Astrocyte of the spinal cord (primary cell): ENCODE measurements around the gene SLC37A3.
"Not testable (repeated sequence)": the region's sequence is repeated elsewhere in the genome, so short reads cannot be mapped to it uniquely, and the experiment has no call there.

Experiments
- DNase-seq: peaks from one replicate; pipeline ENCODE4 v3.0.0; 2011; ENCODE audit warnings: low read depth, low spot score
- H3K4me3 ChIP-seq: 2 replicates; pipeline ENCODE4 v1.5.1; 2011; ENCODE audit warnings: low read depth, mild to moderate bottlenecking, low read length, moderate library complexity
- in situ Hi-C: cut with HindIII; loops from 2 replicates; pipeline ENCODE4 v1.10.0; 2017; ENCODE audit warnings: low sequenced_read_pairs
- TF ChIP-seq, protein P1 (sequence below): IDR thresholded peaks from 2 replicates; pipeline ENCODE4 v1.5.1; 2012; ENCODE audit warnings: low read depth, mild to moderate bottlenecking, low read length, inconsistent platforms

SLC37A3 gene

DNA sequence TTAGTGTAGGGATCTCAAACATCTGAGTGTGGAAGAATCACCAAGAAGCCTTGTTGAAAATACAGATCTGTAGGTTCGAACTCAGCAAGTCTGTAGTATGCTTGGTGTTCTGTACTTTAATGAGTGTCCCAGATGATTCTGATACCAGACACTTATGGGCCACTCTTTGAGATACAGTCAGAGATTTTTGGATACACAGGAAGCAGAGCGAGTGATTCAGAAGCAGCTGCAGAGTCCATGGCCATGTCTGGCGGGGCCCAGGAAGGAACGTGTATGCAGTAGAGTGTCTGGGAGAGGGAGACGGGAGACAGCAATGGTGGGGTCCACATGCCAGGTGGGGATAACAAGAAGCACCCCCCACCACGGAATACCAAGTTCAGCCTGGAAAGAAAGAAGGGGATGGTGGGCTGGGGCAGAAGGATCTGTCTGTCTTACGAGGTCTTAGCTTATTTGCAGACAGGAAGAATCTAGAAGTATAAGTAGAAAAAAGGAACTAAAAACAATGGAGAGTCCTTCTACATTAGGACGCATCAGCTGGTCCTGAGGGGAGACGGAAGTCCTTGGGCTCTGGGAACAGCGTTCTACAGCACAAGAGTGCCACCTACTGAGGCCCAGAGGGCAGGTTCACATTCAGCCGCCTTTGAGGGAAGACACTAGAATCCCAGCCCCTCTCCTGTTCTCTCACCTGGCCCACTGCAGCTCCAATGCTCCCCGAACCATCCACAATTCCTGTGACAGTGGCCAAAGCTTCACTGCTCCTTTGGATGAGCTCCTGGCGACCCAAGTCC, 55.4 kb downstream of the SLC37A3 start:
- in situ Hi-C loops: no loop called here
- no peak overlapping the region for H3K4me3 ChIP-seq
- DNase-seq: no peak
- TF ChIP-seq, protein P1, sequence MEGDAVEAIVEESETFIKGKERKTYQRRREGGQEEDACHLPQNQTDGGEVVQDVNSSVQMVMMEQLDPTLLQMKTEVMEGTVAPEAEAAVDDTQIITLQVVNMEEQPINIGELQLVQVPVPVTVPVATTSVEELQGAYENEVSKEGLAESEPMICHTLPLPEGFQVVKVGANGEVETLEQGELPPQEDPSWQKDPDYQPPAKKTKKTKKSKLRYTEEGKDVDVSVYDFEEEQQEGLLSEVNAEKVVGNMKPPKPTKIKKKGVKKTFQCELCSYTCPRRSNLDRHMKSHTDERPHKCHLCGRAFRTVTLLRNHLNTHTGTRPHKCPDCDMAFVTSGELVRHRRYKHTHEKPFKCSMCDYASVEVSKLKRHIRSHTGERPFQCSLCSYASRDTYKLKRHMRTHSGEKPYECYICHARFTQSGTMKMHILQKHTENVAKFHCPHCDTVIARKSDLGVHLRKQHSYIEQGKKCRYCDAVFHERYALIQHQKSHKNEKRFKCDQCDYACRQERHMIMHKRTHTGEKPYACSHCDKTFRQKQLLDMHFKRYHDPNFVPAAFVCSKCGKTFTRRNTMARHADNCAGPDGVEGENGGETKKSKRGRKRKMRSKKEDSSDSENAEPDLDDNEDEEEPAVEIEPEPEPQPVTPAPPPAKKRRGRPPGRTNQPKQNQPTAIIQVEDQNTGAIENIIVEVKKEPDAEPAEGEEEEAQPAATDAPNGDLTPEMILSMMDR: peak; percentile 42

DNA sequence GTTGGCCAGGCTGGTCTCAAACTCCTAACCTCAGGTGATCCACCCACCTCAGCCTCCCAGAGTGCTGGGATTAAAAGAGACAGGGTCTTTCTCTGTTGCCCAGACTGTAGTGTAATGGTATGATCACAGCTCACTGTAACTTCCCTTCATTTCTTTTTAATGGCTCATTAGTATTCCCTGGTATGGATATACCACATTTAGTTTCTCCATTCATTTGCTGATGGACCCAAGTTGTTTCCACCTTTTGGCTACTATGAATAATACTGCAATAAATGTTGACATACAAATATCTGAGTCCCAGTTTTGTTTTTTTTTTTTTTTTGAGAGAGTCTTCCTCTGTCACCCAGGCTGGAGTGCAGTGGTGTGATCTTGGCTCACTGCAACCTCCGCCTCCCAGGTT, 59.4 kb downstream of the SLC37A3 start:
- in situ Hi-C loops, H3K4me3 ChIP-seq, DNase-seq: not testable (repeated sequence)

DNA sequence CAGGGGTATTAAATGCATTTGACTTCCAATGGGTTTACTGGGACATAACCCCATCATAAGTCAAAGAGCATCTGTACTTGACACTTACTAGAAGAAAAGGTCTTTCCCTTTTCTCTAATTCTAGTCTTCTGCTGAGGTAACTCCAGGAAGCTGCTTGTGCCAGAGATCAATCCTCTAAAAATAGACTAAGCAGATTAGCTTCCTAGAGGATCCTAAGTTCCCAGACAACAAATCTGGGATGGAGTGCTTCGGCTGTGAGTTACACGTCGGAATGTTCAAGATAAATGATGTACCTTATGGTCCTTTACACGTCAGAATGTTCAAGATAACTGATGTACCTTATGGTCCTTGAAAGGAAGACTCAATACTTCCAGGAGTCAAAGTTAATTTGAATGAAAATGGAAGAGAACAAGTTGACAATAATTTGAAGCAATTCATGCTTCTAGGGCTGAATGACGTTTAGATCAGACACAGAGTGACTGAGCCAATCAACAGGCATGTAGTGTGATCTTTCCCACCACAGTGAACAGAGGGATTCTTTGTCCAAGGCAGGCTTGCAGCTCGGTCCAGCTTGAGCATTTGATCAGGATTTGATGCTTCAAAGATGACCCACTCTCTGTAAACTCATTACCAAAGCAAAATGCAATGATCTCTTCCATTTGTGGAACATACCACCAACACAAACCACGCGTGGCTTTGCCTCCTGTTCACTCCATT, 63.8 kb downstream of the SLC37A3 start:
- DNase-seq: no peak
- no peak overlapping the region for H3K4me3 ChIP-seq
- TF ChIP-seq, protein P1: no peak
- in situ Hi-C loops: no loop called here

DNA sequence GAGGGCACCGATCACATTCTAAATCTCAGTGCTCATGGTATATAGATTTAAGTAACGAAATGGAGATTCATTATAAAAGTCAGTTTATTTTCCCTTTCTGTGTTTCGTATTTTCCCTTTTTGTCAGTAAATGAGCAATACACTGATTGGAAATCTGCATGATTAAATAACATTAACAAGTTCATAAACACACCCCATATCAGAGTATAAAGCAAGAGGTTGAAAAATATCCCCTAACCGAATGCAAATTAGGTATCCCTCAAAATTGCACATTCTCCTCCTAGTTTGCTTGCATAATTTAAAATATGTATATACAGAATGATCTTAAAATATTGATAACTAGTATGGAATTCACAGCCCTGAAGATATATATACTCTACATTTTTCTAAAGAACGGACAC, 64.6 kb downstream of the SLC37A3 start:
- no peak for DNase-seq
- TF ChIP-seq, protein P1: no peak
- no peak overlapping the region for H3K4me3 ChIP-seq
- in situ Hi-C loops: no loop called here

DNA sequence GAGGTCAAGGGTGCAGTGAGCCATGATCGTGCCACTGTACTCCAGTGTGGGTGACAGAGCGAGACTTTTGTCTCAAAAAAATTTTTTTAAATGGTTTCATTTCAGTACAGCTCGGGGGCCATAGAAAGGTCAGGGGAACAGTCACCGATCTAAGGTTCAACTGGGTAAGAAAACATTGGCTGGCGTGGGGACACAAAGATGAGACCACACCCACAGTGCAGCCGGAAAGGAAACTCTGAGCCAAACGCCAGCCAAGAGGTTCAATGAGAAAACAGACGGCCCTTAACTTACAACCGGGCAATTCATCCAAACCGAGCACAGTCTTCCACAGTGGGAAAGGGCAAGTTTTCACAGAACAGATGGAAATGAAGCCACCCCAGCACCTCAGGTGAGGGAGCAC, 65.1 kb downstream of the SLC37A3 start:
- TF ChIP-seq, protein P1: no peak

DNA sequence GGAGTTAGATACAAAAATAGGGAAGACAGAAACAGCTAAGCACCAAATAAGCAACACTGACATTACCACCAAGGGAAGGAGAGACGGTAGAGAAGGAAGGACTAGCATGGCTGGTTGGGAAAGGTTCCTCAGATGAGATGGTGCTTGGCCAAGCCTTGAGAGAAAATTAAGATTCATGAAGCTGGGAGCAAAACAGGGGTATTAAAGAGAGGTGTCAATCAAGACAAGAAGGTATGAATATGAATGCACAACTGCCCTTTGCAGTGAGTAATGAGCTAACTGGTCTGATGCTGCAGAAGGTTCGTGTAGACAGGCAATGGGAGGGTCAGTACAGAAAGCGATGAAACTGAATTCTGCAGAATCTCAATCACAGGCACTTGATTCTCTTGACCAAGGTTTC, 67.7 kb downstream of the SLC37A3 start:
- in situ Hi-C loops: no loop called here
- no peak for DNase-seq
- no peak overlapping the region for H3K4me3 ChIP-seq
- TF ChIP-seq, protein P1: no peak

More for the DNA sequence above, 65.1 kb downstream of the SLC37A3 start:
- in situ Hi-C loops: no loop called here
- no peak overlapping the region for H3K4me3 ChIP-seq
- DNase-seq: no peak

DNA sequence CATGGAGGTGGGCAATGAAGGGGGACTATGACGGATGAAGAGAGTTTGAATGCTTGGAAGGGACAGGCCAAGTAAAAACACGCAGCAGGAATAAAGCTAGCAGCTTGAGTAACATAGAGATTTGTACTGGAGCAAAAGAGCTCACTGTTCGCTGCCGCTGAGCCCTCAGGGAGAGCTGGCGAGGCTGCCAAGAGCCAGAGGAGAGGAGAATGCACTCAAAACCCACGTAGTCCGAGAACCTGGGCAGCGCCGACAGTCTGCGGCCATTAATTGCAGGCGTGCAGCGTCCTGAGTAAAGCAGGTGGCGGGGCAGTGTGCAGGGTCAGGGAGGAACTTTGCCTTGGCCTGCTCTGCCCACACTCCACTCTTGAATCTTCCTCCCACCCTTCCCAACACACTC, 68.2 kb downstream of the SLC37A3 start:
- H3K4me3 ChIP-seq: no peak overlapping the region
- TF ChIP-seq, protein P1: no peak
- no peak for DNase-seq
- in situ Hi-C loops: no loop called here
